SK-N-SH (cell line): ENCODE data around the gene ZNF561. TPM values are rescaled to one million over a fixed set of nuclear protein-coding genes. Genes with fewer than 3 reads are reported as not detected.

Experiments
- CTCF ChIA-PET: fragments of 300-600, 350-600 bp; formaldehyde crosslinking; extraction: SDS; loops from one replicate; lab custom pipeline; 2021; lab: Yijun Ruan, JAX
- POLR2A ChIA-PET: fragments of 350-600 bp; sonication (Branson Sonifier 250); formaldehyde crosslinking; extraction: SDS; loops from one replicate; lab custom pipeline; 2020; ENCODE audit warnings: antibody characterized with exemption, inconsistent platforms; lab: Yijun Ruan, JAX
- DNase-seq: peaks from one replicate; pipeline ENCODE4 v3.0.0; 2012
- H2AFZ ChIP-seq: fragments of 200-600 bp; sonication (generic); 2 replicates; pipeline ENCODE4 v1.8.1; 2016; ENCODE audit warnings: antibody characterized with exemption, mild to moderate bottlenecking, low read depth
- H3F3A ChIP-seq: fragments of 200-600 bp; sonication (generic); replicated peaks from 2 replicates; pipeline ENCODE3; 2016; ENCODE audit warnings: antibody characterized with exemption, mild to moderate bottlenecking; ENCODE audit not compliant: insufficient read depth
- H3K27ac ChIP-seq, 2 experiments: fragments of 200-500 bp in 1 of 2; fragments of 200-600 bp in 1 of 2; sonication (Bioruptor generic) in 1 of 2; sonication (generic), shearing (Covaris generic) in 1 of 2; 2 replicates each; pipeline versions ENCODE4 v1.5.1 to v1.6.1; 2014 to 2016; ENCODE audit warnings: low read depth in 2 of 2, inconsistent platforms in 1 of 2, low read length in 1 of 2, mild to moderate bottlenecking in 1 of 2, mixed read lengths in 1 of 2
- H3K27me3 ChIP-seq: fragments of 200-600 bp; sonication (generic), shearing (Covaris generic); 2 replicates; pipeline ENCODE4 v1.6.1; 2016; ENCODE audit warnings: mixed run types; ENCODE audit not compliant: insufficient read depth
- H3K36me3 ChIP-seq, 2 experiments: fragments of 200-500 bp in 1 of 2; fragments of 200-600 bp in 1 of 2; sonication (Bioruptor generic) in 1 of 2; sonication (generic) in 1 of 2; replicated peaks in 1 of 2; 2 replicates each; pipeline versions ENCODE3 to v1.5.1; 2014 to 2016; ENCODE audit warnings: low read length in 1 of 2, mild to moderate bottlenecking in 1 of 2; ENCODE audit not compliant: insufficient read depth in 2 of 2, control insufficient read depth in 1 of 2
- H3K4me1 ChIP-seq, 2 experiments: fragments of 200-500 bp in 1 of 2; fragments of 200-600 bp in 1 of 2; sonication (Bioruptor generic) in 1 of 2; sonication (generic), shearing (Covaris generic) in 1 of 2; 2 replicates each; pipeline versions ENCODE4 v1.5.1 to v1.6.1; 2014 to 2016; ENCODE audit warnings: low read depth in 1 of 2, low read length in 1 of 2, mixed run types in 1 of 2; ENCODE audit not compliant: insufficient read depth in 2 of 2, control insufficient read depth in 1 of 2
- H3K4me2 ChIP-seq: fragments of 200-600 bp; sonication (generic), shearing (Covaris generic); 2 replicates; pipeline ENCODE4 v1.6.1; 2017; ENCODE audit warnings: mixed run types
- H3K4me3 ChIP-seq, 2 experiments: fragments of 200-500 bp in 1 of 2; fragments of 200-600 bp in 1 of 2; sonication (Bioruptor generic) in 1 of 2; sonication (generic), shearing (Covaris generic) in 1 of 2; 2 replicates each; pipeline versions ENCODE4 v1.5.1 to v1.8.1; 2014 to 2016; ENCODE audit warnings: low read depth in 2 of 2, inconsistent platforms in 1 of 2, low read length in 1 of 2, mild to moderate bottlenecking in 1 of 2, mixed read lengths in 1 of 2, moderate library complexity in 1 of 2
- H3K79me2 ChIP-seq: fragments of 200-600 bp; sonication (generic); 2 replicates; pipeline ENCODE4 v1.8.1; 2017; ENCODE audit warnings: mild to moderate bottlenecking; ENCODE audit not compliant: insufficient read depth
- H3K9ac ChIP-seq: fragments of 200-600 bp; sonication (generic); 2 replicates; pipeline ENCODE4 v1.6.1; 2017; ENCODE audit warnings: mixed run types
- H3K9me2 ChIP-seq: fragments of 200-600 bp; sonication (generic); 2 replicates; pipeline ENCODE4 v1.6.1; 2017; ENCODE audit warnings: mixed run types
- H3K9me3 ChIP-seq: fragments of 200-600 bp; sonication (generic); 2 replicates; pipeline ENCODE4 v1.6.1; 2017; ENCODE audit warnings: mixed run types, mild to moderate bottlenecking, moderate library complexity
- H4K20me1 ChIP-seq: fragments of 200-600 bp; sonication (generic); 2 replicates; pipeline ENCODE4 v1.6.1; 2017; ENCODE audit warnings: mild to moderate bottlenecking, mixed run types; ENCODE audit not compliant: insufficient read depth
- CTCF ChIP-seq: fragments of 200-600 bp; sonication (generic); IDR thresholded peaks from 2 replicates; pipeline ENCODE4 v1.6.1; 2017; ENCODE audit warnings: antibody characterized with exemption, mild to moderate bottlenecking, moderate library complexity
- FOSL2 ChIP-seq: IDR thresholded peaks from 2 replicates; pipeline ENCODE4 v1.4.0; 2012; ENCODE audit warnings: low read depth, mild to moderate bottlenecking, moderate library complexity, borderline replicate concordance
- FOXJ3 ChIP-seq: sonication (generic); formaldehyde crosslinking; IDR thresholded peaks from 2 replicates; pipeline ENCODE4 v1.5.1; 2020; ENCODE audit warnings: mild to moderate bottlenecking, missing genetic modification reagents
- JUND ChIP-seq: IDR thresholded peaks from 2 replicates; pipeline ENCODE4 v1.4.0; 2012
- NFIC ChIP-seq: IDR thresholded peaks from 2 replicates; pipeline ENCODE4 v1.4.0; 2012; ENCODE audit warnings: borderline replicate concordance
- PBX3 ChIP-seq: IDR thresholded peaks from 2 replicates; pipeline ENCODE4; 2012
- RAD21 ChIP-seq: IDR thresholded peaks from 2 replicates; pipeline ENCODE4 v1.6.1; 2012; ENCODE audit warnings: mild to moderate bottlenecking, low read length
- SMC3 ChIP-seq: IDR thresholded peaks from 2 replicates; pipeline ENCODE4 v1.6.1; 2012; ENCODE audit warnings: low read depth, low read length, improper control_type of control experiment
- TEAD4 ChIP-seq: IDR thresholded peaks from 2 replicates; pipeline ENCODE4 v1.4.0; 2012; ENCODE audit warnings: mild to moderate bottlenecking, borderline replicate concordance; ENCODE audit not compliant: insufficient read depth
- WGBS: methylation state at CpG from one replicate; pipeline ENCODE4 v1.1.6; 2017; ENCODE audit warnings: low lambda C conversion rate; 5-methylcytosine and 5-hydroxymethylcytosine counted together
- polyA plus RNA-seq, 3 experiments: library from polyadenylated mRNA; depleted of rRNA; stranded (reverse); fragments of >200 nt; gene quantifications; 2 replicates each; pipeline ENCODE4 v1.2.3, GENCODE V29; 2012

ZNF561 gene
- polyA plus RNA-seq, 1 of the 3 experiments (the other 2 are of a cell fraction): 18.0 TPM

GRCh38 chr19:9597027-9597426, 24.0 kb downstream of the ZNF561 start:
- Histone ChIP-seq H3K27me3 (peaks cover 8% of the 10 kb centered on the region; the same call in 1 of the 2 replicates), H4K20me1 (no peaks in the 10 kb centered on the region), H3K27ac (no peak overlapping the region), H3K9ac (no peak overlapping the region), H3K9me2 (no peaks in the 10 kb centered on the region), H3K4me3 (no peak overlapping the region), H3K79me2 (no peaks in the 10 kb centered on the region), H3K36me3 (no peaks in the 10 kb centered on the region), H3K4me2 (no peak overlapping the region), H3K9me3 (no peaks in the 10 kb centered on the region), H2AFZ (no peak overlapping the region), H3F3A (no peaks in the 10 kb centered on the region), H3K4me1 (no peaks in the 10 kb centered on the region)
- TF ChIP-seq FOSL2: peak; percentile 81
- no peak for TF ChIP-seq TEAD4
- TF ChIP-seq NFIC: peak; percentile 9; the same call in 1 of the 2 replicates
- TF ChIP-seq JUND: peak; percentile 51
- peak; percentile 47; the same call in 1 of the 2 replicates for TF ChIP-seq PBX3
- ChIA-PET POLR2A (no interaction called here), CTCF (no interaction called here)
- WGBS: 6% methylated on average over 3 of the region's 3 CpGs
- no peak for DNase-seq

- peak; percentile 45 for DNase-seq
- no peak overlapping the region for H3K4me2 ChIP-seq
- peaks cover 0 to 16% of the 10 kb centered on the region in 2 experiments for H3K36me3 ChIP-seq
- peaks cover 21% of the 10 kb centered on the region; the same call in 1 of the 2 replicates for H3K27me3 ChIP-seq
- 0 out of 2 replicates have a peak overlapping the region, but pooled peaks have one; percentile 17 for H2AFZ ChIP-seq
- H3K4me3 ChIP-seq: peak overlapping the region in 1 of 2 experiments; percentile 51; a peak in 1 of 4 replicates
- H3F3A ChIP-seq: no peaks in the 10 kb centered on the region
- H3K9ac ChIP-seq: no peak overlapping the region
- WGBS: under 1% methylated on average over 7 of the region's 7 CpGs
- ChIA-PET CTCF (interaction anchor here (0.7 to 2.6 kb wide), 11 partner anchors 9 to 381 kb away, joined by 3 to 9 read pairs (median 3); no protein-coding TSS in a partner anchor), POLR2A (no interaction called here)
- H3K9me3 ChIP-seq: no peaks in the 10 kb centered on the region
- H3K27ac ChIP-seq: no peak overlapping the region
- H4K20me1 ChIP-seq: no peaks in the 10 kb centered on the region
- H3K4me1 ChIP-seq: no peaks in the 10 kb centered on the region
- peaks cover 25% of the 10 kb centered on the region for H3K79me2 ChIP-seq
- no peaks in the 10 kb centered on the region for H3K9me2 ChIP-seq
- TF ChIP-seq SMC3 (peak; percentile 62), FOXJ3 (no peak), CTCF (peak; percentile 69), RAD21 (peak; percentile 74)
- TF ChIP-seq, all 33 proteins: peak for 3
Observed at GRCh38 chr19:9586764-9587163, 34.3 kb downstream of the ZNF561 start.
